NCI-H2196 treated with DMSO at 0.1 percent for 48 hours (cell line): ENCODE results near the gene MAN2A1.

Source experiments
- DNase-seq: peaks from one replicate; lab custom pipeline; 2025; ENCODE audit not compliant: unreplicated experiment; lab: John Stamatoyannopoulos, UW

Gene MAN2A1

GRCh38 chr5:109900461-109900860 lies 210.7 kb downstream of the MAN2A1 start:
- DNase-seq = no peak

GRCh38 chr5:109900911-109901627 lies 211.3 kb downstream of the MAN2A1 start:
- peak; percentile 49 for DNase-seq

- DNase-seq = no peak
Observed at GRCh38 chr5:109901628-109901981, 211.9 kb downstream of the MAN2A1 start.

- no peak for DNase-seq
Observed at GRCh38 chr5:109903061-109903460, 213.3 kb downstream of the MAN2A1 start.

GRCh38 chr5:109905906-109906305 lies 216.2 kb downstream of the MAN2A1 start:
- no peak for DNase-seq

GRCh38 chr5:109907189-109907588 lies 217.5 kb downstream of the MAN2A1 start:
- DNase-seq = no peak

- DNase-seq = no peak
Observed at GRCh38 chr5:109907731-109908130, 218.0 kb downstream of the MAN2A1 start.

GRCh38 chr5:109908366-109908765 lies 218.6 kb downstream of the MAN2A1 start:
- no peak for DNase-seq

- DNase-seq = no peak
Observed at GRCh38 chr5:109910874-109911273, 221.1 kb downstream of the MAN2A1 start.

- no peak for DNase-seq
Observed at GRCh38 chr5:109911731-109912130, 222.0 kb downstream of the MAN2A1 start.

GRCh38 chr5:109914906-109915305 lies 225.2 kb downstream of the MAN2A1 start:
- DNase-seq = no peak

- DNase-seq = no peak
Observed at GRCh38 chr5:109916481-109917153, 226.9 kb downstream of the MAN2A1 start.
